Right renal pelvis (tissue), 4 donors: Measurements from ENCODE around the gene BRINP2. TPM values are rescaled to one million over a fixed set of nuclear protein-coding genes. Genes with fewer than 3 reads are reported as not detected.

Source experiments
- DNase-seq, 4 donors: peaks; one replicate each; pipeline ENCODE4 v3.0.0-alpha.2; 2013; ENCODE audit warnings: low read depth in 4 of 4, low spot score in 3 of 4, missing footprints in 1 of 4
- polyA plus RNA-seq, 4 donors: library from polyadenylated mRNA; unstranded; fragments of 120-200 nt; gene quantifications; one replicate each; pipeline ENCODE4 v1.2.1, GENCODE V29; 2013; ENCODE audit not compliant: insufficient read length in 4 of 4

The BRINP2 gene, protein sequence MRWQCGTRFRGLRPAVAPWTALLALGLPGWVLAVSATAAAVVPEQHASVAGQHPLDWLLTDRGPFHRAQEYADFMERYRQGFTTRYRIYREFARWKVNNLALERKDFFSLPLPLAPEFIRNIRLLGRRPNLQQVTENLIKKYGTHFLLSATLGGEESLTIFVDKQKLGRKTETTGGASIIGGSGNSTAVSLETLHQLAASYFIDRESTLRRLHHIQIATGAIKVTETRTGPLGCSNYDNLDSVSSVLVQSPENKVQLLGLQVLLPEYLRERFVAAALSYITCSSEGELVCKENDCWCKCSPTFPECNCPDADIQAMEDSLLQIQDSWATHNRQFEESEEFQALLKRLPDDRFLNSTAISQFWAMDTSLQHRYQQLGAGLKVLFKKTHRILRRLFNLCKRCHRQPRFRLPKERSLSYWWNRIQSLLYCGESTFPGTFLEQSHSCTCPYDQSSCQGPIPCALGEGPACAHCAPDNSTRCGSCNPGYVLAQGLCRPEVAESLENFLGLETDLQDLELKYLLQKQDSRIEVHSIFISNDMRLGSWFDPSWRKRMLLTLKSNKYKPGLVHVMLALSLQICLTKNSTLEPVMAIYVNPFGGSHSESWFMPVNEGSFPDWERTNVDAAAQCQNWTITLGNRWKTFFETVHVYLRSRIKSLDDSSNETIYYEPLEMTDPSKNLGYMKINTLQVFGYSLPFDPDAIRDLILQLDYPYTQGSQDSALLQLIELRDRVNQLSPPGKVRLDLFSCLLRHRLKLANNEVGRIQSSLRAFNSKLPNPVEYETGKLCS
- under 1 TPM; 0.07 to 0.44 (median 0.33) TPM for polyA plus RNA-seq

DNA sequence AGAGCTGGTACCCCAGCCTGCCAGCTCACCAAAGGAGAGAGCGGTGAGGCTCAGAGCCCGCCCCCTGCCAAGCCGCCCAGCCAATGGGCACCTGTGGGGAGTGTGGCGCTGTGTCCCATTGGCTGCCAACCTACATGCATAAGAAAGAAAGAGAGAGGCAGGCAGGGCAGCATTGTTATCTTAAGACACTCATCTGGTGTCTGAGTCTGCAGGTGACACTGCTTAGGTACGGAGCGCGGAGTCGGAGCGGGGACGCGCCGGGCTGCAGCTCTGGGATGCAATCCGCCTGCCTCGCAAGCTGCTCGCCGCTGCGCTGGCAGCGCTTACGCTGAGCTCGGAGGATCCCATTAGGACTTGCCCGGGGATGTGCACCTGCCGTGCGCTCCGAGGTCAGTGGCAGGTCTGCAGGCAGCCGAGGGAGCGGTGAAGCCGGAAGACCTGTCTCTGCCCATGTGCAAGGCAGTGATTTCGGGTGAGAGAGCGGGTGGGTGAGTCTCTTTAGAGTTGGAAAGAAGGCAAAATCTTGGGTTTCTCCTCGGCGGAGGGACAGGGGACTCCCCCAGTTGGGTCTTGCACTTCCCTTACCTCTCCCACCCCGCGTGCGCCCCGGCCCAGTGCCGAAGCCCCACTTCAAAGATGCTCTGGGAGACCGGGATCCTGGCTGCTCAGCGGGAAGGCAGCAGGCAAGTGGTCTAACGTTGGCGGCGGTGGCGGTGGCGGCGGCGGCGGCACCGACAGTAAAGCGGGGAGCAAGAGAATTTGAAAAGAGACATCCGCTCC, at the start of gene BRINP2:
TSS of gene BRINP2 (plus strand) at position 203 of the 780 bp plus-strand sequence. CDS start 58,919 bp downstream, outside the sequence.
- DNase-seq: peak in 1 of 4 donors; percentile 31

DNA sequence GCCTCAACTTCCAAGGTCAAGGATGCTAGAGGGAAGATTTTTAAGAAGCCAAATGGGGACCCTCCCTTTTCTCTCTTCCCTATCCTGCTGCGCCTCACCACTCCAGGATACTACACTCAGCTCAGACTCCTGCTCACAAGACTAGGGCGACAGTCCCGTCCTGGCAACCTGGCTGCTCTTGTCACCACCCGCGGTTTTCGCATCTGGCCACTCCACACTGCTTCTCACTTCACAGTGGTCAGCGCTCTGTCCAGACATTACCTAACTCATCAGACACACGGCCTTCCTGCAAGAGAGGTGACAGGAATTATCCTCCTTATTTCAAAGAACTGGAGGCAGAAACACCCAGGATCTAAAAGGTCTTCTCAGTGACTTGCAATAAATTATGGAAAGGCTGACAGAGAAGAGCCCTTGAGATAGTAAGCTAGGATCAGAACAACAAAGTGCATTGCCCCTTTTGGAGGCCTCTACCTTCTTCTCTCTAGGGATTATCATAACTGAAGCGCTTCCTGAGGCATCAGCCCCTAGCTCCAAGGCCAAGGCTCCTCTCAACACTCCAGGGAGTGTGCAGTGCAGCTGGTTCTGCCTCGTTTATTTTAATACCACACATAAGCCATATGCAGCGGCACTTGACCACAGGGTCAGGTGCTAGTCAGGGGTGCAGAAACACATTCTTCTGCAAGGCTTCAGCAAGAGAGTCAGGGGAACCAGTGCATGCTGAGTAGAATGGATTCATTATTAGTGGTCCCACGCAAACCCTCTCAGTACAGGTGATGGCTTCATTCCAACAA, 48.1 kb upstream of the BRINP2 start:
- no peak for DNase-seq

DNA sequence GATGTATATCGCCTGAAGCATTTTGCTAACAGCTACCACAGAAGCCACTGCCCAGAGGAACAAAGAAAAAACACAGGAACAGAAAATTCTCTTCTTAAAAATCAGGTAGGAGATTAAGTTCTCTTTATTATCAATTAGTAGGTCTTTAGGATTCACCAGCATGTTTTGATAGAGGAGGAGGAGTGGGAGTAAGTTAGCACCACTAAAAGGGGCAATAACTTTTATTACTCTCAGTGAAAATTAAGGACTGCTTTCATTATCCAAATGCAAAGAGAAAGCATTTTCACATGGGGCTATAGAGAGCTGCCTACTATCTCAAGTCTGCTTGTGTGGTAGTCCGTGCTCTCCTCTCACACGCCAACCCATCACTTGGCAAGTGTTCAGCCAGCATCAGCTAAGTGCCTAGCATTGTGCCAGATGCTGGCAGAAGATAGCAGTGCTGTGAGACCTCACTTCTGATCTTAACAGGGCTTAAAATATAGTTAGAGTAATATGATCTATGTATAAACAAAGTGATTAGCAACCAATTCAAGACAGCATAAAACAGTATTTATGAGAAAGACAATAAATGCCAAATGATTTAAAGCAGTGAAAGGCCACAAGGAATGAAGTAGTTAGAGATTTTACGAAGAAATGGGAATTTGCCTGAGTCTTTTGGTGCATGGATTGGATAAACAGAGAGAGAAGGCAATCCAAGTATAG, 46.0 kb upstream of the BRINP2 start:
- no peak for DNase-seq

DNA sequence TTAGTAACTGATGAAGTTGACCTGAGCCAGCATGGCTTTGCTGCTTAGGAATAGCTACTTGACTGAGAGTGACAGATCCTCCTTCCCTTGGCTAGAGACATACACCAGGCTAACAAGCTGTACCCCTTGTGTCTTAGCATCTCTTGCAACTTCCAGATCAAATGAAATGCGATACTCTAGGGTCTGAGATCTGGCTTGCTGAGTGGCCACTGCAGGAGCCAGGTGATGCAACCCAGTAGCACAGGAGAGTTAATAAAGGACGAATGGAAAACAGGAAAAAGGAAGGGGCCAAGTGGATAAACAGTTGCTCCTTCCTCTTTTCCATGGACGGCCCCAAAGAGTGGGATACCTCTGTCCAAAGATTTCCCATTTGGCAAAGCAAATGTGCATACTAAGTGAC, 44.5 kb upstream of the BRINP2 start:
- no peak for DNase-seq

DNA sequence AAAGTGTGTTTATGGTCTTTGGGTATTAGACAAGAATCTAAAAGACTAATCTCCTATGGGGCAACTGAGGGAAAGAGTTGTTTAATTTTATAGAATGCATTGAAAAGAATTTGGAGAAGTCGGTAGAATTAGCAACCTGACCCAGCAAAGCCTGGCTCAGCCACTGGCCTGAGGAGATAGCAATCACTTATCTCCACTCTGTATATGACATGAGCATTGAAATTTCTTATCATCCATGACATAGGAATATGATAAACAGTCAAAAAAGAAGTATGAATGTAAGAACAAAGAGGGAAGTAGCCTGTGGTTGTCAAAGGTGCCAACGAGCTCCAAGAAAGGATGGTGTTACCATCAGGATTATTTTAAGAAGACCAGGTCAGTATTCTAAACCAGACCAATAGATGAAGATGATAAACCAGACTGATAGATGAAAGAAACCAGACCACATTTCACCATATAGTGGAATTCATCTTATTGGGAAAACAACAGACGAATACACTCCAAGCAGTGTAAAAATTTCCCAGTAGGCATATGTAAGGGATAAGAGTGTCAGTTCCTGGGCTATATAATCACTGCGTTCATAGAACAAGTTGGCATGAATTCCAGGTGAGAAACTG, 42.0 kb upstream of the BRINP2 start:
- no peak for DNase-seq

DNA sequence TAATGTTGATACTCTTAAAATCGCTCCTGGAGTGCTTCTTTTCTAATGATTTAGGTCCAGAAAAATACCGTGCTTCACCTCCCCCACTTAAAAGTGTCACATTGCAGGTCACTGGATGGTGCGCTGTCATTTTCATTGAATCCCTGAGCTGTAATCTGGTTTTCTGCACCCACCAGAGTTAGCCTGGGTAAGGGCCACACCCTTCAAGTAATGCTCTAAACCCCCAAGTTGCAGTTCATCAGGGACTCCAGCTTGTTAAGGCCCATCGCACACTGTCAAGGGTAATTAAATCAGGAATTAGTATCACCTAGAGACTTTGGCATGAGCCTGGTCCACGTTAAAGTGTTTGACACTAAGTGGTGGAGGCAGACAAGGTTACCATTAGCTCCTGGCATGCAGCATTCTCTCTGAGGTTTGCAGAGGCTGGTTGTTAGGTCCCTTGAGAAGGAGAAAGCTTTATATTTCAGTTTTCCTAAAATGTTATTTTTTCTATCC, 40.3 kb upstream of the BRINP2 start:
- DNase-seq: no peak

DNA sequence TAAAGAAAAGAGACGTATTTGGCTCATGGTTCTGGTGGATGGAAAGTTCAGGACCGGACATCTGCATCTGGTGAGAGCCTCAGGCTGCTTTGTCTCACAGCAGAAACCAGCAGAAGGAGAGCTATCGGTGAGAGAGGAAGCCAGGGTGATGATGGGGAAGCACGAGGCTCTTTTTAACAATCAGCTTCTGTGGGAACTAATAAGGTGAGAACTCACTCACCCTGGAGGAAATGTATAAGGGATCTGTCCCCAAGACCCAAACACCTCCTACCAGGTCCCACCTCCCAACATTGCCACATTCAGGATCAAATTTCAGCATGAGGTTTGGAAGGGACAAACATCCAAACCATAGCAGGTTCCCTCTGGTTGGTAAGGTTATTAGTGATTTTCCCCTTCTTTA, 39.0 kb upstream of the BRINP2 start:
- DNase-seq: no peak

DNA sequence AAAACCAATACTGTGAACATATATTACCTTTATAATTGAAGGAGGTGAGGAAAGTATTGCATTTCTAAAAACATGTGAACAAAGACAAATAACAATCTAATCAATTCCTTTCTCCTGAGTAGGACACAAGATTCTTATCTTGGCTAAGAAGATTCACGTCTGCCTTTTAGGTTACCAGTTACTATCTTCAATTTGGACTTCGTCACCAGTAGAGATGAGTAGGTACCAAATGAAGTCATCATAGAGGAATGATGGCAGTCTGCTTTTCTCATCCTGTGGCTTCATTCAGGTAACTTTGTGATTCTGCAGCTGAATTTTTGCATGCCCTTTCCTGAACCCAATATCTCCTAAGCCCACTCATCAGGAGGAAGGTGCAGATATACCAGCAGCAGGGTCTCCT, 38.6 kb upstream of the BRINP2 start:
- no peak for DNase-seq

DNA sequence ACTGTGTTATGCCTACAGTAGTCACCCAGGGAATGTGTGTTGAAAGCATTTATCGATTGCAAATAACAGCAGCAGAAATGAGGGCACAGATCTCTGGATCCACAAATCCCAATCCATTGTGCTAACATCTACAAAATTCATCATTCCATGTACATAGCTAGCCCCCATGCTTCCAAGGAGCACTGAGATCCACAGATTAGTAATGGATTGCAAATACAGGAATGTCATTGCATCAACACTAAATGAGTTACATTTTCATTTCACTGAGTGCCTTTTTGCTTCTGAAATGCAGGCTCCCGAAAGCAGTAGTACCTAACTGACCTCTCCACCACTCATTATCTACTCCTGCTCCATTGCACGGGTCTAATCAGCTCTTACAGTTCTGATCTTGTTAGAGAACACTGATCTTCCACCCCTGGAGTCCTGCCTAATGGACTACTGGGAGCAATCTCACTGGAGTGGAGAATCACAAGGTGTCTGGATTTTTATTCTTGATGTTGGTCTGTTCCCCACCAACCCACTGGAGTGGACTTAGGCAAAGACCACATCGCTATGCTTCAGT, 36.7 kb upstream of the BRINP2 start:
- DNase-seq: no peak

DNA sequence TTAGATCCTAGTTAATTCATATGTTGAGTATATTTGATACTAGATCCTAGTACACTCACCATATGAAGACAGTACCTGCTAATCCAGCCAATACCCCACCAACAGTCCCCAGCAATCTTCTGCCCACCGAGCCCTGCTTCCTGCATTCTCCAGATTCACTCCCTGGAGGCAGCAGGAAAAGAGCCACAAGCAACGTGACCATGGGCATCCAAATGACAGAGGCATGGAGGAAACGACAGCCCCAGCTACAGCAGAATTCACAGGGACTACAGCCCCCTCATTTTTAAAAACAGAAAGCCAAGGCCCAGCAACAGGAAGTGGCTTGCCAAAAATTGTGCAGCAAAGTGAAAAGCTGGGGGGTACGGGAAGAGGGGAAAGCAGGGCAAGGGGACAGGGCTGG, 35.5 kb upstream of the BRINP2 start:
- no peak for DNase-seq

DNA sequence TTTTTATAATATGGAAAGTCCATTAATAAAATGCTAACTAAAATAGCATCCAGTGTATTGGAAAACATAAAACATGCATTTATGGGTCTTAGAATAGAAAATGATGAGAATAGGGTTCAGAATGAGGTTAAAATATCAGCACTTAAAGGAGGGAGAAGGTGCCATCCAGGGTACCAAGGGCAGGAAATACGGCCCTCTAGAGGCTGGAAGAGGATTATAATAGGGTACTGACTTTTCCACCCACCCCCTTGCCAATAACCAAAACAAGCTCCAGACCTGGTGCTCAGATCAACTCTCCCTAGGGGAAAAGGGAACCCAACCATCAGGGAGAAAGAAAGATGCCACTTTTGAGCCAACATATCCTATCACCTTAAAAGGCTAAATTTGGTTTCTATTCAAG, 32.9 kb upstream of the BRINP2 start:
- no peak for DNase-seq

DNA sequence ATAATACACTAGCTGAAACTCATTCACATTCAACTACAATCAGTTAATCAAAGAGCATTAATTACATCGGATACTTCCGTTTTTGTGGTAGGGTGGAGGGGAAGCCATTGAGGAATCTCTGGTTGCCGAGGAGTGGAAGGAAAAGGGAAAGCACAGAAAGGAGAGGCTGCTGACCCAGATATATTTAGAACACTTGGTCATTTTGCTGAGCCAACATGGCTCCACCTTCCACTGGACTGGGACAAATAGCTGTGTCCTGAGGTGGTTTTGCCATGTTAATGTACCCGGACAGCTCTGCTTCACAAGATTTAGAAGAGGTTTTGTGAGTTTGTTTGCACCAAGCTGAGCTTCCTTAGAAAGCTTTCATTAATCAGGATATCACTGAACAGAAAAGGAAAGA, 32.4 kb upstream of the BRINP2 start:
- no peak for DNase-seq

DNA sequence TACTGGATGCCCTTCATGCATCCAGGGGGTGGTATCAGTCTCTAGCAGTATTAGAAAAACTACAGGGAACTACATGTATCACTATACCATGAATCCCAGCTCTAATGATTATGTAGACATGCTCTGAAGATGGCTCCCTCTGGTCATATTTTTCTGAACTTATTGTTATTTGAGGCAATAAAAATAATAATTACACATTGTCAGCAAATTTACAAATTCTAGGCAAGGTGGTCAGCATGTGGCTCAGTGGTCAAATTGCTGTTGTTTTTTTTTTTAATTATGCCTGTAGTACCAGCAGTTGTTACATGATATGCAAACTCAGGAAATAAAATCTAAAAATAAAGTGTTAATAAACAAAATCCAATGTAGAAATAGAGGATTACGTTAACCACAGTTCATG, 28.7 kb upstream of the BRINP2 start:
- DNase-seq: no peak

DNA sequence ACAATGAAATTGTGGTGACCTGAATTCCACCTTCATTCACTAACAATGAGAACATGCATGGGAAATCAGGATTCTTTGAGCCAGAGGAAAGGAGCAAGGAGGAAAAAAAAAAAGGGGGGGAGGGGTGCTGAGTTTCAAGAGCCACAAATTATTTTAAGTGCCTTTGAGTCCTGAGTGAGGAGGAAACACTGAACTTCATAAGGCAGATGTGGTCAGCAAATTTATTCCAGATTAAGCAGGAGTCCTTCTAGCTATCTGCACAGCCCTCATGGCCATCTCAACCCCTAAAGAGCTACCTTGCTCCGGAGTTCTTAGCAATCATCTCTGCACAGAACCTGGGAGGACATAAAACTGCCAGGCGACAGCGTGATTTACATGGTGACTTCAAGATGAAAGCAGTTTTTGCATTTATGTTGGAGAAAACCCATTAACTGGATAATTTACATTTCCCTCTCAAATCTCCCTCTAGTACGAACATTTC, 27.9 kb upstream of the BRINP2 start:
- DNase-seq: no peak

DNA sequence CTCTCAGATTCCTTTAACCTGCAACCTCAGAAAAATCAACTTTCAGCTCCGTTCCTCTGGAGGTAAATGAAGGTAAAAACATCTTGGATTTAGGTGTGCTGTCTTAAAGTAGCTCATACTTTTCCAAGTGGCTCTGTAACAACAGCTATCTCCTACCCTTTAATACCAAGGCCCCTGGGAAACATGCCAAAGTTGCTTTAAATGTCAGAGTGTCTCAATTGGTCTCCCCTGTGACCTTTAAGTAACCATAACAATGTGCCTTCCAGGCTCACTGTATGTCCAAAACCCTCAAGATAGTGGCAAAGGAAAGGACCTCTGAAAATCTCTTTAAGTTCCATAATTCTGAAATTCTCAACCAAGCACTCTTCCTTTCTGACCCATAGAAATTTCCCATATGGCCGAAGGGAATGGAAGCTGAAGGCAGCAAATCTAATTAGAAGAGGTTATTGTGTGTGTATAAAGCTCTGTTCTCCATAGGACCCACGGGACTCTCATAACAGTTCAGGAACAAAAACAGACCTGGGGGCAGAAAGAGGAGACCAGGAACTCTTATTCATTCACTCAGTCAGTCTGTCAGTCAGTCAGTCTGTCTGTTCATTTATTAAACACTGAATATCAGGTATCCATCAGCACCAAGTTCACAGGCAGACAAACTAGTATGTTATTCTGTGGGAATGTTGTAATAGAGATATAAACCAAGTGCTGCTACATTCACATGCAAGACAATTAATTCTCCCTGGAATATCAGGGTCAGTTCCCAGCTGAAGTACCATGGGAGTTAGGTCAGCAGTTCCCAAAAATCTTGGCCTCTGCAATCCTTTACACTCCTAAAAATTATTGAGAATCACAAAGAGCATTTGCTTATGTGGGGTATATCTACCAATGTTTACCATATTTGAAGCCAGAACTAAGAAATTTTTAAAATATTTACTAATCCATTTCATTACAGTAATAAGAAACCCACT, 25.4 kb upstream of the BRINP2 start:
- no peak for DNase-seq

DNA sequence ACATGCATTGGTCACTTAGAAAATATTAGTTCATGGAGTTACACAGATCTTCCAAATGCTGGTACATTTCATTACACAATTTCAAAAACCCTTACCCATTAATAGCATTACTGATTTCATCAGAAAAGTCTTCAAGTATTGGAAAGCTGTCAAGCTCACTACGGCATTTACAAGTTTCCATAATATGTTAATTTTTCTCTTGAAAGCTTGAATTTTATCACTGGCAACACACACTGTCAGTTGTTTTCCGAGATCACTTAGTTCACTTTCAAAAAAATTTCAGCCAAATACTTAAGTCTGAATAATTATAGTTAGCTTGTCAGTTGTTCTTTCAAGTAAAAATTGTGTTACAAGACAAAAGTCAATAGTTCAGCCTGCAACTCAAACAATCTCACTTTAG, 24.3 kb upstream of the BRINP2 start:
- no peak for DNase-seq

DNA sequence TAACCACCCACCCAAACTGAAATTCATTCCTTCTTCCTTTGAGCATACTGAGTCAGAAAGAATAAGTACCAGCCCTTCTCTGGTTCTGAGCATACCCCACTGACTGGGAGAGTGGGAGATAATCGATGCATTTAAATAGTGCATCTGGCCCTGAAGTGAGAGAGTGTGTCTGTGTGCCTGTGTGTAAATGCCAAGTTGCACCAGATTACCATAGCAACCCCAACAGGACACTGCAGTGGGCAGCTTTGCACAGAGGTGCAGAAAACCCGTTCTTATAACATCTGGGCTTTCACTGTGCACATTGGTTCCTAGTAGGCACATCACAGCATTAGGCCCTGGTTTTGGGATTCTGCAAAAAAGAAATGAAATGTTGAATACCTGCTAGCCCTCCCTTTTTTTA, 8.5 kb upstream of the BRINP2 start:
- no peak for DNase-seq
